SKM-1 (cell line): Measurements from ENCODE around the gene TNRC18.

Experiments used
- DNase-seq: peaks from one replicate; lab custom pipeline; 2025; ENCODE audit not compliant: unreplicated experiment; lab: John Stamatoyannopoulos, UW

The TNRC18 gene

GRCh38 chr7:5404421-5404826, 19.2 kb downstream of the TNRC18 start:
- no peak for DNase-seq

DNA sequence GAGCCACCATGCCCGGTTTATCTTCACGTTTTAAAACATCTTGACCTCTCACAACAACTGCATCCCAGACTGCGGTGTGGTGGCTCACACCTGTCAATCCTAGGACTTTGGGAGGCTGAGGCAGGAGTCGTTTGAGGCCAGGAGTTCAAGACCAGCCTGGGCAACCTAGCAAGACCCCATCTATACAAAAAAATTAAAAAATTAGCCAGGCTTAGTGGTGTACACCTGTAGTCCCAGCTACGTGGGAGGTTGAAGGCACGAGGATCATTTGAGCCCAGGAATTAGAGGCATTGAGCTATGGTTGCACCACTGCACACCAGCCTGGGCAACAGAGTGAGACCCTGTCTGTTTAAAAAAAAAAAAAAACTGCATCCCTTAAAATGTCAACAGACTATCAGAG, 20.2 kb downstream of the TNRC18 start:
- no peak for DNase-seq

DNA sequence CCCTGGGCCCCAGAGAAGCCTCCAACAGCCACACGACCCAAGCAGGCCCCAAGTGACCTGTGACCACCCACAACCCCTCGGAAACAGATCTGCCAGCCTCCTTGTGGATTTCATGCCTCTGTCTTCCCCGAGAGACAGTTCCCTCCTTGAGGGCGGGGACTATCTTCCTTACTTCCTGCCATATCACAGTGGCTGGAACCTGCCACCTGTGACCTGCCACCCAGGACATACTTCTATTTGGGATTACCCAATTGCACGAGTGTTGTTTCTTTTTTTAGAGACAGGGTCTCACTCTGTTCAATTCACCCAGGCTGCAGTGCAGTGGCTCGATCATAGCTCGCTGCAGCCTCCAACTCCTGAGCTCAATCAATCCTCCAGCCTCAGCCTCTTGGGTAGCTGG, 25.9 kb downstream of the TNRC18 start:
- DNase-seq, result no peak

- peak; percentile 95 for DNase-seq
Measured at GRCh38 chr7:5396999-5397663, 26.5 kb downstream of the TNRC18 start.

DNA sequence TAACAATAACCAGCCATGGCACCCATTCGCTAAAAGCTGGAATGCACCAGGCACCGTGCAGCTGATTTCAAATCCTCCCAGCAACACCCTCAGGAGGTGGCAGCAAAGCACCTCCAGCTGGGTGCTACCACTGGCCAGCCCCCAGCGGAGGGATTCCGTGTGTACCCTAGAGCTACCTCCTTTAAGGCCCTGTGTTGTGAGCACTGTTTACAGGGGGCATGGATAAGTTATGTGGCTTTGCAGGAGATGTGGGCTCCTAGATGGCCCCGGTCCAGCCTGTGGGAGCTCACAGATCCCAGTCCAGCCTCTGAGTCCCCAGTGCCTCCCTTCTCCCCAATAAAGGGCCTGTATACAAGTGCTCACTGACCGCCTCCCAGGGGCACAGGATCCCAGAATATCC, 27.1 kb downstream of the TNRC18 start:
- no peak for DNase-seq

DNA sequence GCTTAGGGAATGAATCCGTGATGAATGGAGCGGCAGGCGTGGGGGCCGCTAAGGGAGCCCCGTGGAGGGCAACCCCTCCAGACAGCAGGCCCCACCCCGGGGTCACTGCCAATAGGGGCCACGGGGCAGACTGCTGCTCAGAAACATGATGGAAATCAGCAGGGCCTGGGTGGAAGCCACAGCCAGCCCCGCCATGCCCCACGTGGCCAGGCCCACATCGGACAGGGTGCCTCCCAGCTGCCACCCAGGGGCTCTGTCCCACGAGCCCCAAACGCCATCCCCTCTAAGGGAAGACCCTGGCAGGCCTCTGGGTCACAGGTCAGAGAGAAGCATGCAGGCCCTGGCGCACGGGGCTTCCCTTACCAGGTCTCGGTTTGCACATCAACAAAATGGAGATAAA, 28.4 kb downstream of the TNRC18 start:
- DNase-seq, result no peak

GRCh38 chr7:5394264-5395105, 29.1 kb downstream of the TNRC18 start:
- no peak for DNase-seq

- no peak for DNase-seq
Measured at GRCh38 chr7:5393748-5394147, 29.9 kb downstream of the TNRC18 start.

DNA sequence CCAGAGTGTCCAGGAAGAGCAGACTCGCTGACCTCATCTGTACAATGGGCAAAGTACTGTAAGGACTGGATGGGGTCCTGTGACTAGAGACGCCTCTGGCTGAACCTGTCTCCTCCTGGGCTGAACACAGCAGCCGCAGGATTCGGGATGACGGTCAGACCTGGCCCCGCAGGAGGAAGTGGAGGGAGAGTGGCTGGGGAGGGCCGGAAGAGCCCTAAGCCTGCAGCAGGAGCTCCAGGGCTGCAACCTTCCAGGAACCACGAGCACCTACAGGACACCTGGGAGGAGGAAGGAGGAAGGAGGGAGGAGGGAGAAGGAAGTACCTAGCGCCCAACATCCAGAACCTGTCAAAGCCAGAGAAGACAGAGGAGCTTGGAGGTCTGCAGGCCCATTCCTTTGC, 30.3 kb downstream of the TNRC18 start:
- no peak for DNase-seq

DNA sequence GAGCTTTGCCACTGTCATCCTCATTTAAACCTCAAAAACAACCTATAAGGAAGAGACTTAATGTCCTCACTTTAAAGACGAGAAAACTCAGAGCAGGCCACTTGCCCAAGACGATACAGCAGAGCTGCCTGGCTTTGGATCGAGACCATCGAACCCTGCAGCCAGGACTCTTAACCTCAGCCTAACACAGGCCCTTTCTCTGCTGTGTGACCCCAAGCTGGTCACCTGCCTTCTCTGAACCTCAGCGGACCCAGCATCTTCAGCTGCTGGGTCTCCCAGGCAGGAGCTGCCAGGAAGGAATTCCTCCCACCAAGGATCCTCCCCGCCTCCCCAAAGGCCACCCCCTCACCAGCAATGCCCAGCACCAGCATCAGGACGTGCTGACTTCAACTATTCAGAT, 32.7 kb downstream of the TNRC18 start:
- no peak for DNase-seq

DNA sequence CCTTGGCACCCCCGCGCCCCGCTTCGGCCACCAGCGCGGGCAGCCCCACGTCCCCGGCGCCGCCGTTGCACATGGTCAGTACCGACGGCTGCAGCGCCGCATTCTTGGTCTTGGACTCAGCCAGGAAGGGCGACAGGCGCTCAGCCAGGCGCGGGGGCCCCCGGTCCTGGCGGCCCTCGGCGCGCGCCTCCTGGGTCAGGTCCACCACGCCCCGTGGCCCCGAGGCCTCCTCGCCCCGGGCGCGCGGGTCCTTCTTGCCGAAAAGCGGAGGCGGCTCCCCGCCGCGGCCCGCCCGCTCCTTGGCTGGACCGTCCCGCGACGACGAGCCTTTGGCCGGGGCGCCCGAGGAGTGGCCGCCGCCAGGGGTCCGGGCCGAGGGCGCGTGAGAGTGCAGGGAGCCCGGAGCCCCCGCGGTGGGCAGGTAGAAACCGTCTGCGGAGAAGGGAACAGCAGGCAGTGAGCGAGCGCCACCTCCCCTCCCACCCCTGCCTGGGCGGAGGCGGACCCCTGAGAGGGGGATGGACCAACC, 34.7 kb downstream of the TNRC18 start:
- no peak for DNase-seq

GRCh38 chr7:5388273-5388901, 35.2 kb downstream of the TNRC18 start:
- DNase-seq, result no peak

- no peak for DNase-seq
Measured at GRCh38 chr7:5387711-5388245, 35.9 kb downstream of the TNRC18 start.

GRCh38 chr7:5384618-5385017, 39.0 kb downstream of the TNRC18 start:
- no peak for DNase-seq

DNA sequence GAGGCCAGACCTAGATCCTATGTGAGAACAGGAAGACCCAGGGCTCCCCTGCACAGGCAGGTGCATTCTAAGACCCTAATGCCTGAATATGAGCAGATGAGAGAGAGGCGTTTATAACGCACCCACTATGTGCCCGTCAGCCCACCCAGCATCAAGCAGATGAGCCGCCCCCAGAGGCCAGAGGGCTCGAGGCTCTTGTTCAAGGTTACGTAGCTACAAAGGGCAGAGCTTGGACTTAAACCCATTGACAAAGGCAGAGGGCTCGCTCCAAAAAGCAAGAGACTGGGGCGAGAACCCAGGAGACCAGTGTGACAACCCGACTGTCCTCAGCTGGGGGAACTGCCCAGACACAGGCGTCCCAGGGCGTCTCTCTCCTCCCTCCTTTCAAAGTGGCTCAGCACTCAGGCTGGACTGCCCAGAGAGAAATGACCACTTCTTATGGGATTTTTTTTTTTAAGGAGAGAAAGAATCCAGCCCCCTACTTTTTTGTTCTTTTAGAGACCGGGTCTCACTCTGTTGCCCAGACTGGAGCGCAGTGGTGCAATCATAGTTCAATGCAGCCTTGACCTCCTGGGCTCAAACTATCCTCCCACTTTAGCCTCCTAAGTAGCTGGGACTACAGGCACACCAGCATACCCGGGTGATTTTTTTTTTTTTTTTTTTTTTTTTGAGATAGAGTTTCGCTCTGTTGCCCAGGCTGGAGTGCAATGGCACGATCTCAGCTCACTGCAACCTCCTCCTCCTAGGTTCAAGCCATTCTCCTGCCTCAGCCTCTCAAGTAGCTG, 40.1 kb downstream of the TNRC18 start:
- no peak for DNase-seq

- no peak for DNase-seq
Measured at GRCh38 chr7:5382281-5382892, 41.2 kb downstream of the TNRC18 start.

DNA sequence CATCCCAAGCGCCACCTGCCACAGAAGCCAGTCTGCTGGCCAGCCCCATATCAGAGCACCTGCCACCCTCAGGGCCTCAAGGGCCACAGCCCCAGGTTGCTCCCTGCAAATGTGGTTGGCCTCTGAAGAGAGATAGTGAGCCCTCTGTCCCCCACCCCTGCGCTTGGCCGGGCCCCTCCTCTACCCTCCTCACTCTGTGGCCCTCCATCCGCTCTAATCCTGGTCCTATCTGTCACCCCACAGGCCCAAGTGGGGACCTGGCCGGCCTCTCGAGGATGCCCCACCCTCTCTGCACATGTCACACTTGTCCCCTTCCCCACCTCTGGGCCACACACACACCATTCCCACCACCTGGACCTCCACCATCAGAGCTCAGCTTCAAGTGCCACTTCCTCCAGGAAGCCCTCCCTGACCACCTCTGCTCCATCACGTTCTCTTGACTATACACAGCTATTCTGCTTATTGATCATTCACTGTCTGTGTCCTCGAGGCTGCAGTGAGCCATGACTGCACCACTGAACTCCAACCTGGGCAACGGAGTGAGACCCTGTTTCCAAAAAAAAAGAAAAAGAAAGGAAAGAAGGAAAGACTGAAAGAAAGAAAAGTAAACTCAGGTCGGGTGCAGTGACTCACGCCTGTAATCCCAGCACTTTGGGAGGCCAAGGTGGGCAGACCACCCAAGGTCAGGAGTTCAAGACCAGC, 42.4 kb downstream of the TNRC18 start:
- DNase-seq, result no peak

DNA sequence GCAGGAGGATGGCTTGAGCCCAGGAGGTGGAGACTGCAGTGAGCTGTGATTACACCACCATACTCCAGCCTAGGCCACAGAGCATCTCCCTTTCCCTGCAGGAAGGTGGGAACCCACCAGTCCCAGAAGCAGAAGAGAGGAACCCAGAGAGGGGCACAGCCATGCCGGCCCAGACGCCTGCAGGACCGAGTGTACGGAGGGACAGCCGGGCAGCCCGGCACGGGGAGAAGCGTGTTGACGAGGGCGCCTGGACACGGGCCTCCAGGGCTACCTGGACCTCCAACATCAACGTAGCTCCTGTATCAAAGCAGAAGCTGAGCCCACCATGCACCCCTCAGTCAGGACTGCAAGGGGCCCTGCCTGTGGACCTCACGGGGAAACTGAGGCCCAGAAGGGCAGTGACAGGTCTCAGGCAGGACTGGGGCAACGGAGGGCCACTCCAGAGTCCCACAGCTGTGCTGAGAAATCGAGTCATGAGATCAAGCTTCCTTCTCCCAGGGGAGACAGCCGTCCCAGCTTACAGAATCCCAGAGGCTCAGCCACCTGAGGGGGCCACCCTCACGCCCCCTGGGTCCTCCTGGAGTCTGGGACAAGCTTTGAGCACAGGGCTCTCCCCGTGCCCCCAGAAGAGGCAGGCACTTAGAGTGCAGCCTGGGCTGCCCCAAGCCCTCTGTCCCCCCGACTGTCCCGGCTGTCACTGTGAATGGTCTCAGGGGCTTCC, 43.1 kb downstream of the TNRC18 start:
- DNase-seq, result no peak

DNA sequence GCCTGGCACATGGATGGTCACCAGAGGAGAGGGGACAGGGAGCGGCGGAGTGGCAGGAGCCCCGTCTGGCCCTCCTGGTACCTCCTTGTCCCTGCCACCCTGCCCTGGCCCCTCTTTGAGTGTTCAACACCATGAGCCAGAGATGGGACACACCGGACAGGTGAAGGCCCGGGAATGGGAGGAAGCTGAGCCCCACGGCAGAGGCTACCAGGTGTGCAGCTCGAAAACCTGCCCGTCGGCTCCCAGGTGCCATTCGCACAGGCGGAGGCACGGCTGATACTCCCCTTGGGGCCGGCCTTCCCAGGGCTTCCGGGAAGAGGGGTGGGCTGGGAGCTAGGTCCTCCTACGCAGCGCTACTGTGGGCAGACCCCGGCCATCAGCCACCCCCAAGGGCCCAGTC, 44.1 kb downstream of the TNRC18 start:
- no peak for DNase-seq
